Vein endothelial cell (primary cell): ENCODE results near the gene DYRK1B. TPM values are rescaled to one million over a fixed set of nuclear protein-coding genes. Genes with fewer than 3 reads are reported as not detected.

ENCODE experiments used
- small RNA-seq: library from RNA; depleted of rRNA; stranded (forward); fragments of <200 nt; gene quantifications from one replicate; pipeline ENCODE3, GENCODE V24; 2012
- total RNA-seq: library from RNA; depleted of rRNA; stranded (reverse); fragments of >200 nt; gene quantifications from 2 replicates; pipeline ENCODE4 v1.2.3, GENCODE V29; 2012

The DYRK1B gene
- 22.6 and 28.1 TPM in 2 replicates for total RNA-seq

GRCh38 chr19:39833464-39834286 is at the start of gene DYRK1B:
Gene DYRK1B, minus strand, starts transcription at chr19:39834162. Its CDS starts 2,295 bp downstream, at chr19:39831867.

GRCh38 chr19:39845933-39846677 is 12.1 kb upstream of the DYRK1B start, which contains the start of gene FBL:
Gene FBL, minus strand, starts transcription at chr19:39846379. Its CDS starts 79 bp downstream, at chr19:39846300.

GRCh38 chr19:39778763-39779162 is 55.2 kb downstream of the DYRK1B start, which contains the start of gene LEUTX:
Gene LEUTX, plus strand, starts transcription at chr19:39778854. Its CDS starts 67 bp downstream, at chr19:39778921.

Small RNA genes lying within 50 kb of the gene (small RNA-seq; reads per million reads assigned to genes)
- gene MIR6719: not detected

Other genes with a start within 250 kb of the DYRK1B start
- gene LGALS13, start 231.6 kb downstream of the DYRK1B start, total RNA-seq: not detected in 2 replicates
- not detected in 2 replicates for gene LGALS16, start 178.2 kb downstream of the DYRK1B start, total RNA-seq
- not detected in 2 replicates for gene LGALS14, start 129.7 kb downstream of the DYRK1B start, total RNA-seq
- gene CLC, start 96.1 kb downstream of the DYRK1B start, total RNA-seq: not detected in 2 replicates
- gene LEUTX, start 55.3 kb downstream of the DYRK1B start, total RNA-seq: not detected in 2 replicates
- gene FBL, start 12.2 kb upstream of the DYRK1B start, total RNA-seq: 158 and 163 TPM in 2 replicates
- under 0.01 TPM in 1 of 2 replicates, not detected in the other for gene FCGBP, start 100.5 kb upstream of the DYRK1B start, total RNA-seq
- gene PSMC4, start 137.0 kb upstream of the DYRK1B start, total RNA-seq: 122 and 146 TPM in 2 replicates
- 3.3 and 4.9 TPM in 2 replicates for gene ZNF546, start 162.9 kb upstream of the DYRK1B start, total RNA-seq
- gene ZNF780B, start 222.1 kb upstream of the DYRK1B start, total RNA-seq: 11.1 and 15.1 TPM in 2 replicates